ENCODE measurements around the gene MROH2A. TPM values are rescaled to one million over a fixed set of nuclear protein-coding genes. Genes with fewer than 3 reads are reported as not detected.

Gene MROH2A
- total RNA-seq, 4 donors from 2014 or later: not detected

GRCh38 chr2:233824373-233824772 is 46.2 kb downstream of the MROH2A start:
- Histone ChIP-seq H3K27ac (no peak overlapping the region), H3K4me1 (no peaks in the 10 kb centered on the region), H3K27me3 (no peaks in the 10 kb centered on the region), H3K36me3 (no peaks in the 10 kb centered on the region), H3K9me3 (no peaks in the 10 kb centered on the region), H3K4me3 (no peak overlapping the region)
- 69 to 72% methylated on average over 7 of the region's 7 CpGs for WGBS, 2 donors
- TF ChIP-seq CTCF (IDR thresholded peaks at IDR 0.05): no peak
- no peak for TF ChIP-seq EP300 (IDR thresholded peaks at IDR 0.05)
- TF ChIP-seq POLR2A (IDR thresholded peaks at IDR 0.05): no peak
- DNase-seq (ENCODE audit: low spot score in 2 of 2): no peak

- no peak for DNase-seq (ENCODE audit: low spot score in 2 of 2)
- no peak overlapping the region for H3K27ac ChIP-seq
- 79 to 81% methylated on average over 11 to 16 of the region's 24 CpGs for WGBS, 2 donors
- H3K4me3 ChIP-seq: no peak overlapping the region
- TF ChIP-seq POLR2A (IDR thresholded peaks at IDR 0.05) (no peak), EP300 (IDR thresholded peaks at IDR 0.05) (no peak), CTCF (IDR thresholded peaks at IDR 0.05) (no peak)
- H3K4me1 ChIP-seq: no peaks in the 10 kb centered on the region
- H3K9me3 ChIP-seq: no peaks in the 10 kb centered on the region
- H3K27me3 ChIP-seq: no peaks in the 10 kb centered on the region
- H3K36me3 ChIP-seq: no peaks in the 10 kb centered on the region
These were observed 50.5 kb downstream of the MROH2A start for GRCh38 chr2:233828546-233829192.

GRCh38 chr2:233829193-233830110 is 51.3 kb downstream of the MROH2A start:
- 84 to 86% methylated on average over 11 to 15 of the region's 15 CpGs for WGBS, 2 donors
- Histone ChIP-seq H3K4me1 (no peaks in the 10 kb centered on the region), H3K9me3 (no peaks in the 10 kb centered on the region), H3K27ac (no peak overlapping the region), H3K4me3 (no peak overlapping the region), H3K36me3 (no peaks in the 10 kb centered on the region), H3K27me3 (no peaks in the 10 kb centered on the region)
- no peak for DNase-seq (ENCODE audit: low spot score in 2 of 2)
- TF ChIP-seq POLR2A (IDR thresholded peaks at IDR 0.05): no peak
- no peak for TF ChIP-seq CTCF (IDR thresholded peaks at IDR 0.05)
- no peak for TF ChIP-seq EP300 (IDR thresholded peaks at IDR 0.05)

- H3K27me3 ChIP-seq: no peaks in the 10 kb centered on the region
- H3K27ac ChIP-seq: no peak overlapping the region
- TF ChIP-seq POLR2A (IDR thresholded peaks at IDR 0.05) (no peak), EP300 (IDR thresholded peaks at IDR 0.05) (no peak), CTCF (IDR thresholded peaks at IDR 0.05) (no peak)
- no peak for DNase-seq (ENCODE audit: low spot score in 2 of 2)
- no peaks in the 10 kb centered on the region for H3K9me3 ChIP-seq
- H3K4me3 ChIP-seq: no peak overlapping the region
- H3K36me3 ChIP-seq: no peaks in the 10 kb centered on the region
- WGBS, 2 donors: 89 to 93% methylated on average over 6 of the region's 6 CpGs
- no peaks in the 10 kb centered on the region for H3K4me1 ChIP-seq
These were observed 52.1 kb downstream of the MROH2A start for GRCh38 chr2:233830111-233830802.

Data from tibial nerve (tissue), 4 donors.